Neural progenitor cell (in vitro differentiated cells): ENCODE measurements around the gene KCNMA1. TPM values are rescaled to one million over a fixed set of nuclear protein-coding genes. Genes with fewer than 3 reads are reported as not detected.

Source experiments
- DNase-seq: peaks from one replicate; pipeline ENCODE4 v3.0.0-alpha.2; 2016; ENCODE audit warnings: low spot score
- H2AFZ ChIP-seq: fragments of 200-600 bp; sonication (generic); replicated peaks from 2 replicates; pipeline ENCODE4 v1.6.1; 2016; ENCODE audit warnings: antibody characterized with exemption
- H3F3A ChIP-seq: fragments of 200-600 bp; sonication (generic); 2 replicates; pipeline ENCODE4 v1.6.1; 2016; ENCODE audit warnings: antibody characterized with exemption, low read depth
- H3K27ac ChIP-seq: fragments of 200-600 bp; sonication (generic); 2 replicates; pipeline ENCODE4 v1.5.1; 2016; ENCODE audit warnings: mild to moderate bottlenecking
- H3K27me3 ChIP-seq: fragments of 200-600 bp; sonication (generic); 2 replicates; pipeline ENCODE4 v1.6.1; 2016; ENCODE audit warnings: mild to moderate bottlenecking, moderate library complexity
- H3K36me3 ChIP-seq: fragments of 200-600 bp; sonication (generic); 2 replicates; pipeline ENCODE4 v1.5.1; 2016
- H3K4me1 ChIP-seq: fragments of 200-600 bp; sonication (generic); 2 replicates; pipeline ENCODE4 v1.6.1; 2016; ENCODE audit warnings: mixed run types
- H3K4me2 ChIP-seq: fragments of 200-600 bp; sonication (generic); 2 replicates; pipeline ENCODE4 v1.6.1; 2016
- H3K4me3 ChIP-seq: fragments of 200-600 bp; sonication (generic); 2 replicates; pipeline ENCODE4 v1.5.1; 2016
- H3K79me2 ChIP-seq: fragments of 200-600 bp; sonication (generic); 2 replicates; pipeline ENCODE4 v1.6.1; 2016; ENCODE audit warnings: low read depth
- H3K9ac ChIP-seq: fragments of 200-600 bp; sonication (generic); 2 replicates; pipeline ENCODE4 v1.6.1; 2016
- H3K9me3 ChIP-seq: fragments of 200-600 bp; sonication (generic); 2 replicates; pipeline ENCODE4 v1.5.1; 2016; ENCODE audit warnings: low read depth
- H4K20me1 ChIP-seq: fragments of 200-600 bp; sonication (generic); 2 replicates; pipeline ENCODE4 v1.6.1; 2016; ENCODE audit warnings: low read depth
- H3K27ac Mint-ChIP-seq: 3 replicates; pipeline ENCODE4 v1.8.0; 2021; ENCODE audit warnings: mixed read lengths
- H3K27me3 Mint-ChIP-seq: 2 replicates; pipeline ENCODE4 v1.8.0; 2022; ENCODE audit warnings: low read depth, mild to moderate bottlenecking, inconsistent platforms, moderate library complexity, mixed read lengths; ENCODE audit not compliant: insufficient read depth
- H3K36me3 Mint-ChIP-seq: 3 replicates; pipeline ENCODE4 v1.8.0; 2021; ENCODE audit warnings: mixed read lengths
- H3K4me1 Mint-ChIP-seq: 3 replicates; pipeline ENCODE4 v1.8.0; 2021; ENCODE audit warnings: mixed read lengths
- H3K4me3 Mint-ChIP-seq: 3 replicates; pipeline ENCODE4 v1.8.0; 2021; ENCODE audit warnings: mild to moderate bottlenecking, moderate library complexity, mixed read lengths
- H3K9me3 Mint-ChIP-seq: 3 replicates; pipeline ENCODE4 v1.8.0; 2020; ENCODE audit warnings: mixed read lengths
- EZH2 ChIP-seq: fragments of 200-600 bp; sonication (generic); IDR thresholded peaks from 2 replicates; pipeline ENCODE4 v1.6.1; 2017; ENCODE audit warnings: antibody characterized with exemption, mild to moderate bottlenecking, moderate library complexity
- EZH2phosphoT487 ChIP-seq: fragments of 200-600 bp; sonication (generic); IDR thresholded peaks from 2 replicates; pipeline ENCODE4 v1.6.1; 2017; ENCODE audit warnings: antibody characterized with exemption
- total RNA-seq: library from RNA; depleted of rRNA; stranded (reverse); fragments of >200 nt; gene quantifications from 2 replicates; pipeline ENCODE4 v1.2.3, GENCODE V29; 2015; ENCODE audit warnings: low replicate concordance
- TF ChIP-seq, protein P1 (sequence below): fragments of 200-600 bp; sonication (generic); IDR thresholded peaks from 2 replicates; pipeline ENCODE4 v1.5.1; 2017; ENCODE audit warnings: antibody characterized with exemption, mild to moderate bottlenecking

The KCNMA1 gene
- total RNA-seq, 1 donor from 2014 or later = 2.4 TPM

DNA sequence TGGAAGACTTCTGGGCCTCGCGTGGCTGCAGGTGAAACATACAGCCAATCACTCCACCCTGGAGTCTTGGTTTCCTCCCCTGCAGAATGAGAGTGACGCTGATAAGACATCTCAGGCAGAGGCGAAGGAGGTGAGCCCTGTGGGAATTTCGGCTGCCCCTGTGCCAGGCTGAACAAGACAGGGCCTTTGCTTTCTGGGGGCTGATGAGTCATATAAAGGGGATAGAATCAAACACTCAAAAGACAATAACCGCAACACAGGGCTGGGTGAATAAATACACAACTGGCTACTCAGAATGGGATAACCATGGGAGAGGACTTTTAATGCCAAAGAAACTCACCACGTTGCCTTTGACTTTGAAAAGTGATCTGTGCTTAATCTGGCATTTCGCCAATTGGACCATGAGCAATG lies 143.8 kb downstream of the KCNMA1 start:
- Mint-ChIP-seq H3K27me3 (peaks cover 5% of the 10 kb centered on the region), H3K27ac (no peak overlapping the region), H3K4me3 (no peak overlapping the region), H3K4me1 (peaks cover 26% of the 10 kb centered on the region), H3K9me3 (peaks cover 2% of the 10 kb centered on the region), H3K36me3 (no peaks in the 10 kb centered on the region)
- Histone ChIP-seq H4K20me1 (no peaks in the 10 kb centered on the region), H3K9ac (no peak overlapping the region), H3K9me3 (no peaks in the 10 kb centered on the region), H3K27ac (no peak overlapping the region), H2AFZ (no peak overlapping the region), H3K4me1 (peaks cover 21% of the 10 kb centered on the region), H3K27me3 (no peaks in the 10 kb centered on the region), H3K4me2 (no peak overlapping the region), H3K4me3 (no peak overlapping the region), H3K36me3 (no peaks in the 10 kb centered on the region), H3F3A (no peaks in the 10 kb centered on the region), H3K79me2 (no peaks in the 10 kb centered on the region)
- no peak for DNase-seq
- TF ChIP-seq EZH2phosphoT487 = no peak
- no peak for TF ChIP-seq EZH2
- TF ChIP-seq, protein P1, sequence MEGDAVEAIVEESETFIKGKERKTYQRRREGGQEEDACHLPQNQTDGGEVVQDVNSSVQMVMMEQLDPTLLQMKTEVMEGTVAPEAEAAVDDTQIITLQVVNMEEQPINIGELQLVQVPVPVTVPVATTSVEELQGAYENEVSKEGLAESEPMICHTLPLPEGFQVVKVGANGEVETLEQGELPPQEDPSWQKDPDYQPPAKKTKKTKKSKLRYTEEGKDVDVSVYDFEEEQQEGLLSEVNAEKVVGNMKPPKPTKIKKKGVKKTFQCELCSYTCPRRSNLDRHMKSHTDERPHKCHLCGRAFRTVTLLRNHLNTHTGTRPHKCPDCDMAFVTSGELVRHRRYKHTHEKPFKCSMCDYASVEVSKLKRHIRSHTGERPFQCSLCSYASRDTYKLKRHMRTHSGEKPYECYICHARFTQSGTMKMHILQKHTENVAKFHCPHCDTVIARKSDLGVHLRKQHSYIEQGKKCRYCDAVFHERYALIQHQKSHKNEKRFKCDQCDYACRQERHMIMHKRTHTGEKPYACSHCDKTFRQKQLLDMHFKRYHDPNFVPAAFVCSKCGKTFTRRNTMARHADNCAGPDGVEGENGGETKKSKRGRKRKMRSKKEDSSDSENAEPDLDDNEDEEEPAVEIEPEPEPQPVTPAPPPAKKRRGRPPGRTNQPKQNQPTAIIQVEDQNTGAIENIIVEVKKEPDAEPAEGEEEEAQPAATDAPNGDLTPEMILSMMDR = no peak

DNA sequence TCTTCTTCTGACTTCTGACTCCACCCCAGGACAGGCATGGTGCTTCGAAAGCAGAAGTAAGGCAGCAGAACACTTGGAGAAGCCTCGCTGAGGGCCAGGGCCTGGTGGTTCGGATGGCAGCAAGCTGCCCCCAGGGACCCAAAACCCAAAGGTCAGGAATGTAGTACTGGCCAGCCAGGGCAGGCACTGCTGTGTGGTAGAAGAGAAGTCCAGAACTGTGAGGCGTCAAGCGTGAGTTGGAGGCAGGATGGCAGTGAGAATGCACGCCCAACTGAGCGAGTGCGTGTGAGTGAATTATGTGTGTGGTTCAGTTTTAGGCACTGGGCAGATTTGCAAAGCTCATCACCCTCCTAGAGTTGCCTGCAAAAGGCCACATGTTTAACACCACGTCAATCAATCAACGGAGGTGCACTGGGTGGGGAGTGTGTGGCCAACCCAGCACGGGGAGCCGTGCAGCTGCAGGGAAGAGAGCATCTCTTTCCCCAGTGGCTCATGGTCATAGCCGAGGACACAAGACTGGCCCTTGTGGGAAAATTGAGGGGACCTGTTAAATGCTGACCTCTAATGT lies 144.3 kb downstream of the KCNMA1 start:
- Histone ChIP-seq H3F3A (no peaks in the 10 kb centered on the region), H2AFZ (no peak overlapping the region), H3K9me3 (no peaks in the 10 kb centered on the region), H4K20me1 (no peaks in the 10 kb centered on the region), H3K4me2 (no peak overlapping the region), H3K4me1 (peaks cover 19% of the 10 kb centered on the region), H3K4me3 (no peak overlapping the region), H3K27ac (no peak overlapping the region), H3K9ac (no peak overlapping the region), H3K27me3 (no peaks in the 10 kb centered on the region), H3K36me3 (no peaks in the 10 kb centered on the region), H3K79me2 (no peaks in the 10 kb centered on the region)
- peaks cover 24% of the 10 kb centered on the region for H3K4me1 Mint-ChIP-seq
- no peak for DNase-seq
- TF ChIP-seq, protein P1 = no peak
- TF ChIP-seq EZH2phosphoT487 (no peak), EZH2 (no peak)
- H3K27ac Mint-ChIP-seq = no peak overlapping the region
- H3K36me3 Mint-ChIP-seq = no peaks in the 10 kb centered on the region
- peaks cover 2% of the 10 kb centered on the region for H3K9me3 Mint-ChIP-seq
- H3K4me3 Mint-ChIP-seq = no peak overlapping the region
- peaks cover 5% of the 10 kb centered on the region for H3K27me3 Mint-ChIP-seq

DNA sequence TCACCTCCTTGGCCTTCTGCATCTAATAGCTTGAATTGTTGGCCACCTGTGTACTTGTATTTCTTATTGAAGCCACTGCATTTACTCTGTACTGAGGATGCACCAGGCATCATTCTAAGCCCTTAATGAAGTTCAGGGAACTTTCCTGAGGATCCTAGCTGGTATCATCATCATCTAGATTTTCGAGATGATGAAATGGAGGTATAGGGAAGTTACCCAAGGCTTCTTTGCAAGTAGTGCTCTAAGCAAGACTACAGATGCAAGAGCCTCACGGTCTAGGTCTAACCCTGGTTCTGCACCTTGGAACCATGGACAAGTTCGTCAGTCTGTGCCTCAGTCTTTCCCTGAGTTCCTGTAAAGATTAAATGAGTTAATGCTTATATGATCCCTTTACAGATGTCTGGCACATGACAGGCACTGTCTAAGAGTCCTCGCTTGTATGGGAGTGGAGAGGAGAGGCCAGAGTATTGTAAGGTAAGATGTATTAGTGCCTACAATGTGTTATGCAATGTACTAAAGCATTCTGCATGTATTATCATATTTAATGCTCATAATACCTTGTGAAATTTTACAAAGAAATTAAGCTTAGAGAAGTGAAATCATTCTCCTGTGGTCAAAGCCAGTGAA lies 145.1 kb downstream of the KCNMA1 start:
- Mint-ChIP-seq H3K27me3 (peaks cover 6% of the 10 kb centered on the region), H3K9me3 (no peaks in the 10 kb centered on the region), H3K4me3 (no peak overlapping the region), H3K27ac (no peak overlapping the region), H3K36me3 (no peaks in the 10 kb centered on the region), H3K4me1 (peaks cover 15% of the 10 kb centered on the region)
- H3K27ac ChIP-seq = no peak overlapping the region
- TF ChIP-seq EZH2phosphoT487 = no peak
- TF ChIP-seq, protein P1 = no peak
- TF ChIP-seq EZH2 = no peak
- H3K27me3 ChIP-seq = no peaks in the 10 kb centered on the region
- no peaks in the 10 kb centered on the region for H3K79me2 ChIP-seq
- no peak overlapping the region for H3K9ac ChIP-seq
- H4K20me1 ChIP-seq = no peaks in the 10 kb centered on the region
- no peak overlapping the region for H3K4me2 ChIP-seq
- H2AFZ ChIP-seq = no peak overlapping the region
- H3K36me3 ChIP-seq = no peaks in the 10 kb centered on the region
- H3K4me1 ChIP-seq = peaks cover 10% of the 10 kb centered on the region
- DNase-seq = no peak
- no peaks in the 10 kb centered on the region for H3K9me3 ChIP-seq
- H3K4me3 ChIP-seq = no peak overlapping the region
- H3F3A ChIP-seq = no peaks in the 10 kb centered on the region
